ENCODE results near the gene IPPK. TPM values are rescaled to one million over a fixed set of nuclear protein-coding genes. Genes with fewer than 3 reads are reported as not detected.

Gene IPPK
- total and polyA plus RNA-seq, 2 of the 4 experiments (the other 2 are of a cell fraction) = 25.1 to 26.8 TPM

GRCh38 chr9:92639124-92639523, 30.8 kb downstream of the IPPK start:
- no peak overlapping the region for H3K4ac ChIP-seq (ENCODE audit: low read depth, low read length)
- peaks cover 3% of the 10 kb centered on the region; the same call in 1 of the 2 replicates for H3K9me1 ChIP-seq (ENCODE audit: insufficient read depth, low read length)
- H4K8ac ChIP-seq (ENCODE audit: low read depth in 2 of 2, low read length in 2 of 2) = no peak overlapping the region
- DNase-seq (no peak), ATAC-seq (ENCODE audit: low read depth) (no peak)
- H3K27ac ChIP-seq (ENCODE audit: insufficient read depth, low read length) = no peak overlapping the region
- WGBS, 2 experiments (ENCODE audit: extremely low coverage in 2 of 2, insufficient read length in 1 of 2) = no CpG with 5 or more reads among the region's 7 CpGs
- H3K56ac ChIP-seq (ENCODE audit: extremely low read depth, insufficient read depth, low read length) = no peak overlapping the region
- no peak overlapping the region for H3K9ac ChIP-seq (ENCODE audit: low read depth, low read length)
- no peak overlapping the region for H3K4me3 ChIP-seq (ENCODE audit: insufficient read depth, low read depth, low read length)
- ChIA-PET POLR2A (ENCODE audit: unreplicated experiment) (no interaction called here), CTCF (no interaction called here)
- dilution Hi-C loops (cut with HindIII; ENCODE audit: low sequenced_read_pairs, unreplicated experiment) = no loop called here
- no peak overlapping the region for H3K14ac ChIP-seq (replicated peaks; ENCODE audit: low read depth, low read length)
- no peak overlapping the region for H4K91ac ChIP-seq (ENCODE audit: insufficient read depth, low read depth, low read length)
- no peak overlapping the region for H2AK9ac ChIP-seq (replicated peaks; ENCODE audit: low read depth, low read length, poor library complexity)
- in situ Hi-C loops (cut with MboI; ENCODE audit: low sequenced_read_pairs) = loop anchor here (5.0 to 10.0 kb wide), 3 partner anchors 204 to 504 kb away; partner anchors contain the start of genes CENPP and NOL8
- no peaks in the 10 kb centered on the region for H3K9me3 ChIP-seq (ENCODE audit: control insufficient read depth, insufficient read depth, low read length)
- no peak overlapping the region for H2AK5ac ChIP-seq (ENCODE audit: low read depth, low read length)
- H2BK20ac ChIP-seq (ENCODE audit: low read depth, low read length) = no peak overlapping the region
- BruUV-seq (replicated peaks) = no TSS peak
- no peak overlapping the region for H4K5ac ChIP-seq (ENCODE audit: low read depth, low read length)
- no peaks in the 10 kb centered on the region for H3K27me3 ChIP-seq (ENCODE audit: control insufficient read depth, insufficient read depth, low read length)
- intact Hi-C loops (cut with micrococcal nuclease) = no loop called here
- H2BK5ac ChIP-seq (ENCODE audit: low read depth, low read length, poor library complexity, severe bottlenecking) = no peak overlapping the region
- H3K36me3 ChIP-seq (ENCODE audit: control insufficient read depth, insufficient read depth, low read length) = peaks cover 62% of the 10 kb centered on the region
- peaks cover 4 to 15% of the 10 kb centered on the region in 2 experiments for H3K79me1 ChIP-seq (ENCODE audit: low read depth in 1 of 2, low read length in 2 of 2)
- H4K20me1 ChIP-seq (ENCODE audit: insufficient read depth, low read length) = no peaks in the 10 kb centered on the region
- no peak overlapping the region for H3K18ac ChIP-seq (ENCODE audit: low read depth, low read length)
- H3K4me2 ChIP-seq (ENCODE audit: low read depth, low read length) = no peak overlapping the region
- H3K4me1 ChIP-seq (ENCODE audit: control insufficient read depth, insufficient read depth, low read length) = no peaks in the 10 kb centered on the region
- TF ChIP-seq MAFK (IDR thresholded peaks at IDR 0.05; ENCODE audit: low read depth, low read length) (no peak), SMC3 (IDR thresholded peaks at IDR 0.05; ENCODE audit: low read depth, low read length) (no peak), CHD1 (IDR thresholded peaks at IDR 0.05; ENCODE audit: low read depth, low read length) (no peak), CTCF (conservative IDR thresholded peaks at IDR 0.05; ENCODE audit: low read depth, low read length) (no peak), MXI1 (IDR thresholded peaks at IDR 0.05; ENCODE audit: borderline replicate concordance, low read depth, low read length) (no peak), POLR2A (IDR thresholded peaks at IDR 0.05; ENCODE audit: low read depth, low read length) (no peak), CEBPB (IDR thresholded peaks at IDR 0.05; ENCODE audit: low read depth, low read length) (no peak), FOS (IDR thresholded peaks at IDR 0.05; ENCODE audit: low read depth, low read length) (no peak), NFE2L2 (IDR thresholded peaks at IDR 0.05; ENCODE audit: low read depth, low read length) (no peak), USF2 (IDR thresholded peaks at IDR 0.05; ENCODE audit: low read depth, low read length) (no peak), MAZ (IDR thresholded peaks at IDR 0.05; ENCODE audit: borderline replicate concordance, low read depth, low read length) (no peak), BHLHE40 (IDR thresholded peaks at IDR 0.05; ENCODE audit: low read depth, low read length) (no peak), ELK1 (IDR thresholded peaks at IDR 0.05; ENCODE audit: borderline replicate concordance, low read depth, low read length) (no peak), RAD21 (IDR thresholded peaks at IDR 0.05; ENCODE audit: low read length) (no peak), RCOR1 (IDR thresholded peaks at IDR 0.05; ENCODE audit: insufficient replicate concordance, low read length) (no peak), RFX5 (IDR thresholded peaks at IDR 0.05; ENCODE audit: low read depth, low read length) (no peak)
- H2AFZ ChIP-seq (replicated peaks; ENCODE audit: low read length, poor library complexity) = no peak overlapping the region
- H2BK15ac ChIP-seq (ENCODE audit: low read depth, low read length) = no peak overlapping the region
- H3K23ac ChIP-seq (ENCODE audit: low read depth, low read length) = no peak overlapping the region
- no peak overlapping the region for H2BK120ac ChIP-seq (ENCODE audit: low read depth, low read length)
